Endothelial cell of umbilical vein (primary cell): Measurements from ENCODE around the gene C16orf78.

Source experiments
- EZH2 ChIP-seq: IDR thresholded peaks from 2 replicates; pipeline ENCODE4 v1.6.1; 2012; ENCODE audit warnings: borderline replicate concordance, low read depth, mild to moderate bottlenecking, moderate library complexity, low read length, inconsistent platforms; ENCODE audit not compliant: severe bottlenecking
- POLR2A ChIP-seq: IDR thresholded peaks from 2 replicates; pipeline ENCODE4 v1.6.1; 2012; ENCODE audit warnings: low read depth, mild to moderate bottlenecking, control low read depth, low read length
- POLR2AphosphoS5 ChIP-seq: IDR thresholded peaks from 2 replicates; pipeline ENCODE4 v1.6.1; 2012; ENCODE audit warnings: low read depth, mild to moderate bottlenecking, control low read depth, low read length, moderate library complexity; ENCODE audit not compliant: insufficient read depth
- TF ChIP-seq, protein P1 (sequence below), 2 donors: IDR thresholded peaks; 1 replicate in 1 of 2; 2 replicates in 1 of 2; pipeline ENCODE4 v1.5.1; 2011; ENCODE audit warnings: low read length in 2 of 2, mild to moderate bottlenecking in 2 of 2, moderate library complexity in 2 of 2, control low read depth in 1 of 2, inconsistent platforms in 1 of 2, low read depth in 1 of 2; ENCODE audit not compliant: insufficient read depth in 1 of 2; ENCODE audit errors: extremely low read depth in 1 of 2

DNA sequence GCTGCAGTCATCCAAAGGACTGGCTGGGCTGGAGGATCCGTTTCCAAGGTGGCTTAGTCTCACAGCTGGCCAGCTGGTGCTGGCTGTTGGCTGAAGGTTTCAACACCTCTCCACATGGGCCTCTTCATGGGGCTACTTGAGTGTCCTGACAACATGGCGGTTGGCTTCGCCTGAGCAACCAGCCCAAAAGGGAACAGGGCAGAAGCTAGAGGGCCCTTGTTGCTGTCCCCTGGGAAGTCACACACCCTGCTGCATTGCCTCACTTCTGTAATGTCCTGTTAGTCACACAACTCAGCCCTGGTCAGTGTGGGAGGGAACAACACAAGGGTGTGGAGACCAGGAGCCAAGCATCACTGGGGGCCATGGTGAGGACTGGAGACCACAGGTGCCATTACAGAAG lies 36.6 kb downstream of the C16orf78 start:
- TF ChIP-seq EZH2 (no peak), POLR2A (no peak), POLR2AphosphoS5 (no peak)
- TF ChIP-seq, protein P1, sequence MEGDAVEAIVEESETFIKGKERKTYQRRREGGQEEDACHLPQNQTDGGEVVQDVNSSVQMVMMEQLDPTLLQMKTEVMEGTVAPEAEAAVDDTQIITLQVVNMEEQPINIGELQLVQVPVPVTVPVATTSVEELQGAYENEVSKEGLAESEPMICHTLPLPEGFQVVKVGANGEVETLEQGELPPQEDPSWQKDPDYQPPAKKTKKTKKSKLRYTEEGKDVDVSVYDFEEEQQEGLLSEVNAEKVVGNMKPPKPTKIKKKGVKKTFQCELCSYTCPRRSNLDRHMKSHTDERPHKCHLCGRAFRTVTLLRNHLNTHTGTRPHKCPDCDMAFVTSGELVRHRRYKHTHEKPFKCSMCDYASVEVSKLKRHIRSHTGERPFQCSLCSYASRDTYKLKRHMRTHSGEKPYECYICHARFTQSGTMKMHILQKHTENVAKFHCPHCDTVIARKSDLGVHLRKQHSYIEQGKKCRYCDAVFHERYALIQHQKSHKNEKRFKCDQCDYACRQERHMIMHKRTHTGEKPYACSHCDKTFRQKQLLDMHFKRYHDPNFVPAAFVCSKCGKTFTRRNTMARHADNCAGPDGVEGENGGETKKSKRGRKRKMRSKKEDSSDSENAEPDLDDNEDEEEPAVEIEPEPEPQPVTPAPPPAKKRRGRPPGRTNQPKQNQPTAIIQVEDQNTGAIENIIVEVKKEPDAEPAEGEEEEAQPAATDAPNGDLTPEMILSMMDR (IDR thresholded peaks at IDR 0.05; ENCODE audit: extremely low read depth in 1 of 2, insufficient read depth in 1 of 2, low read depth in 1 of 2, low read length in 2 of 2), result no peak
